Left cardiac atrium (tissue), 4 donors: ENCODE results near the gene TBC1D17. TPM values are rescaled to one million over a fixed set of nuclear protein-coding genes. Genes with fewer than 3 reads are reported as not detected.

Source experiments
- ATAC-seq, 2 donors: fragments of 200-7000 bp; cut with Tn5 transposase; one replicate each; pipeline ENCODE4 v1.9.1; 2020; ENCODE audit warnings: mild to moderate bottlenecking in 2 of 2, moderate library complexity in 2 of 2
- DNase-seq: peaks from one replicate; pipeline ENCODE4 v3.0.0-alpha.2; 2020
- intact Hi-C, 2 donors: fragments of 100-400 bp; cut with DNase I; formaldehyde crosslinking; loops; one replicate each; pipeline versions ENCODE4 v1.14.1 to v1.15.1; 2022 to 2023
- total RNA-seq, 2 donors: library from RNA; stranded (reverse); fragmentation: NEBNext Ultra II Directional; extraction: Animal tissue kit (Norgen Biotek cat#: 25700); gene quantifications; one replicate each; pipeline ENCODE4 v1.2.1, GENCODE V29; 2021
- donor health status: DM: no; HTN: yes; CAD: no.
- donor health status: DM: no; HTN: yes; CAD: no; lungs with severe emphysema.
- donor health status: DM: yes; HTN: yes; CAD: no.
- donor health status: Dilated cardiomyopathy.

The TBC1D17 gene
- total RNA-seq, 2 donors from 2014 or later = 28.3 to 36.0 TPM

DNA sequence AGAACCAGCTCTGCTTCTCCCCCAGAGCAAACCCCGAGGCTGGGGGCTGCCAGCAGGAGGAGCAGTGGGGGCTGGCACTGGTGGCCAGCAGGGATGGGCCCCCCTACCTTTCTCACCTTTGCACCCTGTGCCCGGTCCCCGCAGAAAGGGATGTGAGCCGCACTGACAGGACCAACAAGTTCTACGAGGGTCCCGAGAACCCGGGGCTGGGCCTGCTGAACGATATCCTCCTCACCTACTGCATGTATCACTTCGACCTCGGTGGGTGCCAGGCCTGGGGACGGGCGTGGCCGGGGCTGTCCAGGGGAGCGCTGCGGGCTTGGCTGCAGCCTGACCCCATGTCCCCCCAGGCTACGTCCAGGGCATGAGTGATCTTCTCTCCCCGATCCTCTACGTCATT is 6.6 kb downstream of the TBC1D17 start:
- DNase-seq (no peak), ATAC-seq (no peak)
- intact Hi-C loops = no loop called here

GRCh38 chr19:49884760-49885159 is 7.3 kb downstream of the TBC1D17 start:
- ATAC-seq (no peak), DNase-seq (no peak)
- intact Hi-C loops = no loop called here

DNA sequence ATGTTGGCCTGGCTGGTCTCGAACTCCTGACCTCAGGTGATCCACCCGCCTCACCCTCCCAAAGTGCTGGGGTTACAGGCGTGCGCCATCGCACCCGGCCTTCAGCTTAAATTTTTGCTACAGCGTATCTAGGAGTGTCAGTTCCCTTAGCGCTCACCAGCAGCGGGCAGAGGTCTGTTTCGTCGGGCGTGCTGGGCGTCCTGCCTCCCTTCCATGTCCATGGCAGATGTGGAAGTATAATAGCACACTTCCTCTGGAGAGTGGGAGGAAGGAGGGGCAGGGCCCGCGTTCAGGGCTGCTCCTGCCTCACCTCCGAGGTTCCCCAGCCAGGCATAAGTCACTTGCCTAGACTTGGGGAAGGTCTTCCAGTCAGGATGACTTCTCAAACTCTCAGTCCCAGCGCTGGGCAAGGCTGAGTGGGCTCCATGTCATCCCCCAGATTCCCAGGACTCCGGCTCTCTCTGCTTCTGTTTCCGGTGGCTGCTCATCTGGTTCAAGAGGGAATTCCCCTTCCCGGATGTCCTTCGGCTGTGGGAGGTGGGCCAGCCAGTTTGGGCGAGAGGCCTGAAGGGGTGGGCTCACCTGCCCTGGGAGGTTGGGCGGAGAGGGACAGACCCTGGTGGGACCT is 9.6 kb downstream of the TBC1D17 start:
- DNase-seq (no peak), ATAC-seq (no peak)
- intact Hi-C loops = no loop called here

GRCh38 chr19:49887665-49888509 is 10.4 kb downstream of the TBC1D17 start:
- no peak for ATAC-seq
- intact Hi-C loops = no loop called here
- DNase-seq = no peak

- ATAC-seq = no peak
- no peak for DNase-seq
- intact Hi-C loops = no loop called here
Measured at GRCh38 chr19:49888510-49888824, 11.0 kb downstream of the TBC1D17 start.

GRCh38 chr19:49889038-49889686 is 11.7 kb downstream of the TBC1D17 start:
- intact Hi-C loops = no loop called here
- DNase-seq (no peak), ATAC-seq (no peak)

DNA sequence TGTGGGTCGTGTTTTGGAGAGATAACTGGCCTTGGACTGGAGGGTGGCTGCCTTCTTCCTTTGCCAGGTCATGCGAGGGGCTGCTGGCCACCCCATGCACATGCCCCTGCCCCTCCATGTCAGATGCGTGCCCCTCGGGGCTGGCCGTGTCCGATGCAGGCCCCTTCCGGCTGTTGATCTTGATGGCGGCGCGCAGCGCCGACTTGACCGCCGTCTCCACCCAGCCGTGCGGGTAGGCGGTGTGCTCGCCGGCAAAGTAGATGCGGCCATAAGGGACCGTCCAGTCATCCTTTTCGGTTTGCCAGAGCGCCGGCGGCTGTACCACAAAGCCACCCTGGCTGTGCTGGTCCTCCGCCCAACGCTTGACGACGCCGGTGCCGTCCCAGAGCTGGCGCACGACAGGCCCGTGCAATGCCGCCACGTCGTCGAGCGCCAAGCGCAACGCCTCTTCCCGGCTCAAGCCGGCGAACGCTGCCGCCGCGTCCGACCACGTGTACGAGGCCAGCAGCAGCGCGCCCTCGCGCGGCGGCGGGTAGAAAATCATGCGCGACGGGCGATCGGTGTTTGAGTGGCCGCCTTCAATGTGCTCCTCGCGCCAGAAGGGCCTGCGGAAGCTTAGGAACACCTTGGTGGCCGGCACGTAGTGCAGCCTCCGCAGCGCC is 12.3 kb downstream of the TBC1D17 start:
- peak; percentile 82 for DNase-seq
- intact Hi-C loops = no loop called here
- ATAC-seq = peak; percentile 67 to 70

GRCh38 chr19:49890349-49891311 is 13.1 kb downstream of the TBC1D17 start:
- DNase-seq (no peak), ATAC-seq (peak; percentile 31 to 50)
- intact Hi-C loops = no loop called here

DNA sequence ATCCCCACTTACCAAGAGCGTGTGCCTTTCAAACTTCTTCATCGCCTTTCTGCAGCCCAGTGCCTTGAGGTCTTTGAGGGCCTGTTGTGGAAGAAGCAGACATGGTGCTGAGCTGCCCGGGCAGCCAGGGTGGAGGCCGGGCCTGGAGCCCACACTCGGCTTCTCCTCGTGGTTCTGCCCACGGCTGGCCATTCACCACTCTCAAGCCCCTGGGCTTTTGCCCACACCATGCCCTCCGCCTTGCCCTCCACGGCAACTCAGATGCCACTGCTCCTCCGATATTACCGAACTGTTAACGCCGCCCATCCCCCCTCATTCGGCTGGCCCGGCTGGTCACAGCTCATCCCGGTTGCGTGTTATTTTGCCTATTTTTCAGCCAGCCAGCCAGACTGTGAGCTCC is 13.9 kb downstream of the TBC1D17 start:
- ATAC-seq (no peak), DNase-seq (no peak)
- intact Hi-C loops = no loop called here

GRCh38 chr19:49892716-49893115 is 15.2 kb downstream of the TBC1D17 start:
- intact Hi-C loops = no loop called here
- ATAC-seq = no peak
- DNase-seq = no peak

DNA sequence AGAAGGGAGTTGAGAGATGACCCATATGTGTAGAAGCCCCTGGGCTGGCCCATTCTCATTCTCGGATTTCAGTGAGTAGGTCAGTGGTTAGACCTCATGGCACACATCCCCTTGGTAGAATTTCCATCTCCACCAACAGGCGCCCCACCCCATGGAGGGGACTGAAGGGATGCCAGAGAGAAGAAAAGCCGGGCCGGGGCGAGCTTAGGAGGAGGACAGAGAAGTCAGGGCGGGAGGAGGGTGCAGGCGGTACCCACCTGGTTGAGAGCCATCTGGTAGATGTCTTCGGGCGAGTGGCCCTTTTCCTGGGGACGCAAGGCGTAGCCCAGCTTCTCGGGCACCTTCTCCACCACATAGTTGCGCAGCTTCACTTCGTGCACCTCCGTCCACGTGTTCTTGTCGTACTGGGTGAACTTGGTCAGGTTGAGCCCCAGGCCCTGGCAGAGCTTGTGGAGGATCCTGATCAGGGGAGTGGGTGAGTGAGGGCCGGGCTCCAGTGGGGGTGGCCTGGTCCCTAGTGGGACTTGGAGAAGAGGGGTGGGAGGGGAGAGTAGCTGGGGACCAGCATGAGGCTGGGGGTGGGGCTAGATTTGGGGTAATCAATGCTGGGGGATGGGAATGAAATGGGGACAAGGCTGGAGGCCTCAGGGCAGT is 16.6 kb downstream of the TBC1D17 start:
- no peak for ATAC-seq
- DNase-seq = no peak
- intact Hi-C loops = no loop called here

- ATAC-seq = no peak
- no peak for DNase-seq
- intact Hi-C loops = no loop called here
Measured at GRCh38 chr19:49894879-49895565, 17.5 kb downstream of the TBC1D17 start.

- DNase-seq (no peak), ATAC-seq (no peak)
- intact Hi-C loops = no loop called here
Measured at GRCh38 chr19:49895566-49896297, 18.2 kb downstream of the TBC1D17 start.

- ATAC-seq (peak; percentile 45 to 49), DNase-seq (no peak)
- intact Hi-C loops = no loop called here
Measured at GRCh38 chr19:49896863-49897621, 19.5 kb downstream of the TBC1D17 start, which contains the start of gene IL4I1. TSS of gene IL4I1 (minus strand) at chr19:49896887. CDS start at chr19:49896160, 727 bp downstream.

- no peak for DNase-seq
- peak in 1 of 2 donors; percentile 19 for ATAC-seq
- intact Hi-C loops = no loop called here
Measured at GRCh38 chr19:49904136-49904535, 26.6 kb downstream of the TBC1D17 start.

DNA sequence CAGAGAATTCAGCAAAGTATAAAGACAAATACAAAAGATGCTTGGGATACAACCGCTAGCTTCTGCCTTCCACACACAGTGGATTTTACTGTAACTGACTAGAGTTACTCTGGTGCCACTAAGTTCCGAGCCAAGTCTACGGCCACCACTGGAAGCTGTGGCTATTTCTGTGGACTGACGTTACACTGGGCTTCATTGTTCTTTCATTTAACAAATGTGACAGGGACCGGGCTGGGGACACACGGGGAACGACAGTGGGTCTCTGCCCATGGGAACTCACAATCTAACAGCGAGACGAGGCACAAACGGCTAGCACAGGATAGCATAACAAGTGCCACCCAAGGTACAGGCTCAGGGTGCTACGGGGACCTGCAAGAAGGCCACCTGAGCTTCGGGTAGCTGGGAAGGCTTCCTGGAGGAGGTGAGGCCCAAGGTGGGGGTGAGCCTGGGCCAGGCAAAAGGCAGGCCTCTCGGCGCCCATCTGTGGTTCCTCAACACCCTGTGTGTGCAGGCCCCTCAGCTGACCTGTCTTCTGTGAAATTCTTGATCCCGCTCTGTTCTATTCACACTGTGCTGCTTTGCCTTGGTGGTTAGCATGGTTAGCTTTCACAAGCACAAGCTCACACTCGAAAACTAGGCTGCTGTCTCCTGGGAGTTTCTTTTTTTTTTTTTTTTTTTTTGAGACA is 29.5 kb downstream of the TBC1D17 start:
- ATAC-seq = no peak
- DNase-seq = no peak
- intact Hi-C loops = no loop called here
